Common myeloid progenitor, CD34-positive (primary cell): Measurements from ENCODE around the gene IGF1R.
"Not testable (repeated sequence)": the region's sequence is repeated elsewhere in the genome, so short reads cannot be mapped to it uniquely, and the experiment has no call there.

ENCODE experiments used
- CTCF ChIA-PET: fragments of 350-600 bp; sonication (Branson Sonifier 250); formaldehyde crosslinking; loops from one replicate; lab custom pipeline; 2021; ENCODE audit warnings: antibody characterized with exemption; lab: Charles Lee
- POLR2A ChIA-PET: fragments of 350-600 bp; sonication (Branson Sonifier 250); formaldehyde crosslinking; loops from one replicate; lab custom pipeline; 2021; ENCODE audit warnings: antibody characterized with exemption; lab: Charles Lee
- DNase-seq, 3 donors: peaks; one replicate each; pipeline versions ENCODE4 v3.0.0 to v3.0.0-alpha.2; 2013
- H3K27ac ChIP-seq, 2 experiments: 1 replicate in 1 of 2; 2 replicates in 1 of 2; pipeline ENCODE4 v1.7.0; 2013; ENCODE audit warnings: inconsistent platforms in 2 of 2, low read length in 2 of 2, mild to moderate bottlenecking in 2 of 2, low read depth in 1 of 2, moderate library complexity in 1 of 2; ENCODE audit not compliant: severe bottlenecking in 2 of 2, insufficient read depth in 1 of 2, poor library complexity in 1 of 2
- H3K27me3 ChIP-seq, 5 experiments: replicated peaks in 2 of 5; 1 replicate in 3 of 5; 2 replicates in 2 of 5; pipeline versions ENCODE4 v1.6.1 to v1.7.0; 2013; ENCODE audit warnings: low read length in 4 of 5, mild to moderate bottlenecking in 2 of 5, moderate library complexity in 2 of 5, inconsistent platforms in 1 of 5; ENCODE audit not compliant: insufficient read depth in 5 of 5, control insufficient read depth in 4 of 5
- H3K36me3 ChIP-seq, 4 experiments: 1 replicate in 2 of 4; 2 replicates in 2 of 4; pipeline versions ENCODE4 v1.6.1 to v1.7.0; 2013; ENCODE audit warnings: low read length in 3 of 4, control low read depth in 1 of 4, mild to moderate bottlenecking in 1 of 4; ENCODE audit not compliant: control insufficient read depth in 4 of 4, insufficient read depth in 4 of 4
- H3K4me1 ChIP-seq, 4 experiments: 1 replicate in 3 of 4; 2 replicates in 1 of 4; pipeline versions ENCODE4 v1.6.1 to v1.7.1; 2013; ENCODE audit warnings: low read length in 3 of 4, mild to moderate bottlenecking in 3 of 4, control low read depth in 1 of 4, inconsistent platforms in 1 of 4, moderate library complexity in 1 of 4; ENCODE audit not compliant: control insufficient read depth in 4 of 4, insufficient read depth in 4 of 4; ENCODE audit errors: control extremely low read depth in 1 of 4
- H3K4me3 ChIP-seq, 7 experiments: 1 replicate in 4 of 7; 2 replicates in 3 of 7; pipeline versions ENCODE4 v1.5.1 to v1.7.0; 2013; ENCODE audit warnings: mild to moderate bottlenecking in 7 of 7, low read length in 6 of 7, moderate library complexity in 6 of 7, inconsistent platforms in 2 of 7, low read depth in 2 of 7, control low read depth in 1 of 7; ENCODE audit not compliant: insufficient read depth in 4 of 7, control insufficient read depth in 1 of 7; ENCODE audit errors: extremely low read depth in 1 of 7
- H3K9me3 ChIP-seq, 5 experiments: 1 replicate in 4 of 5; 2 replicates in 1 of 5; pipeline versions ENCODE4 v1.6.1 to v1.7.1; 2013; ENCODE audit warnings: low read length in 4 of 5, mild to moderate bottlenecking in 2 of 5, inconsistent platforms in 1 of 5, low read depth in 1 of 5, moderate library complexity in 1 of 5; ENCODE audit not compliant: control insufficient read depth in 4 of 5, insufficient read depth in 2 of 5; ENCODE audit errors: control extremely low read depth in 1 of 5
- WGBS: methylation state at CpG from one replicate; pipeline ENCODE4 v1.1.5; 2013; ENCODE audit not compliant: insufficient coverage; 5-methylcytosine and 5-hydroxymethylcytosine counted together

Gene IGF1R

DNA sequence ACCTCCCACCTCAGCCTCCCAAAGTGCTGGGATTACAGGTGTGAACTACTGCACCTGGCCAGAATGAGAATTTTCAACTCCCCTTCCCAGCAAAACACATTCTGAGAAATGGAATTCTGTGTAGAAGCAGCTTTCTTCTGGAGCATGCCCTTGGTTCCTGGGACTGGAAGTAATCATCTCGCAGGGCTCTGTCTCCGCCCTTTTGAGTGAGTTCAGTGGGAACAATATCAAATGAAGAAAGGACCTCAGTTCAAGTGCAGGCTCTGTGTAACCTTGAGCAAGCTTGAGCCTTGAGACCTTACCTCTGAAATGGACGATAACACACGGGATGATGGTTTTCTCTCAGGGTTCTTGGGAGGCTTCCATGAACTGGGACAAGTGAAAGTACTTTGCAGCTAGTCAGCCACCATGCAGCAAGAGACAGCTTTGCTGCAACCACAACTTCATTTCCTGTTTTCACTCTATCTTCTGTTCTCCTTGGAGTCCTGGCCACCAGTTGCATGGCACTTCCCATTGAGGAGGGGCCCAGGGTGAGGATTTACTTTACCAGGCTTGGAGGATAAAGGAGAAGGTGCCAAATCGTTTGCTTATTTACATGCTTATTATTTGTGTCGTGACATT, 35.7 kb upstream of the IGF1R start:
- H3K9me3 ChIP-seq: no peaks in the 10 kb centered on the region
- H3K27me3 ChIP-seq: peaks cover 0 to 2% (median 0%) of the 10 kb centered on the region in 5 experiments
- no peaks in the 10 kb centered on the region for H3K36me3 ChIP-seq
- H3K4me3 ChIP-seq: no peak overlapping the region
- ChIA-PET POLR2A (no interaction called here), CTCF (interaction anchor here (0.8 to 1.0 kb wide), 2 partner anchors 18 to 31 kb away, joined by 3 read pairs; no protein-coding TSS in a partner anchor)
- peaks cover 0 to 6% (median 3%) of the 10 kb centered on the region in 4 experiments for H3K4me1 ChIP-seq
- no peak overlapping the region for H3K27ac ChIP-seq
- DNase-seq: peak in 2 of 3 donors; percentile 36 to 40
- 78% methylated on average over 6 of the region's 6 CpGs for WGBS

DNA sequence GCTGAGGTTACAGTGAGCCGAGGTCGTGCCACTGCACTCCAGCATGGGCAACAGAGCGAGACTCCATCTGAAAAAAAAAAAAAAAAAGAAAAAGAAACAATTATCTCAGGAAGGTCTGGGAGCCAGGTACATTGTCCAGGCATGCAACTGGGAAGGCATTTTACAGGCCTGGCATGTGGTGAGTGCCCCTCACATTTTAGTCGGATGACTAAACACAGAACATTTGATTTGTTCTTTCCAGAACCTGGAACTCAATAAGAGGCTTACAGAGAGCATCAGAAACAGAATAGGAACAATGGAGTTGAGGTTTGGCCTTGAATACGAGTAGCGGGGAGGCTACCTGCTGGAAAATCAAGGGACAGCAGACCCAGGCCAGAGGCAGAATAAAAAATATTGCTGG, 33.7 kb upstream of the IGF1R start:
- Histone ChIP-seq H3K27me3 (peaks cover 0 to 6% (median 0%) of the 10 kb centered on the region in 5 experiments), H3K4me1 (peaks cover 0 to 6% (median 3%) of the 10 kb centered on the region in 4 experiments), H3K4me3 (no peak overlapping the region), H3K9me3 (no peaks in the 10 kb centered on the region), H3K27ac (no peak overlapping the region), H3K36me3 (no peaks in the 10 kb centered on the region)
- ChIA-PET POLR2A (no interaction called here), CTCF (interaction anchor here (1.3 to 1.4 kb wide), 2 partner anchors 42 to 173 kb away, joined by 3 to 4 read pairs; no protein-coding TSS in a partner anchor)
- DNase-seq: no peak
- WGBS: 97% methylated on average over 3 of the region's 6 CpGs

GRCh38 chr15:98616397-98616796, 31.9 kb upstream of the IGF1R start:
- H3K27ac ChIP-seq: no peak overlapping the region

GRCh38 chr15:98617328-98617980, 30.9 kb upstream of the IGF1R start:
- no peaks in the 10 kb centered on the region for H3K36me3 ChIP-seq
- ChIA-PET CTCF (no interaction called here), POLR2A (no interaction called here)
- H3K4me3 ChIP-seq: no peak overlapping the region
- peaks cover 0 to 30% (median 5%) of the 10 kb centered on the region in 5 experiments for H3K27me3 ChIP-seq
- no peak for DNase-seq
- H3K9me3 ChIP-seq: no peaks in the 10 kb centered on the region
- H3K27ac ChIP-seq: no peak overlapping the region
- 100% methylated on average over 1 of the region's 5 CpGs for whole genome bisulfite sequencing
- peaks cover 0 to 5% (median 3%) of the 10 kb centered on the region in 4 experiments for H3K4me1 ChIP-seq

More at GRCh38 chr15:98616397-98616796, 31.9 kb upstream of the IGF1R start:
- H3K4me3 ChIP-seq: no peak overlapping the region
- DNase-seq: no peak
- no peaks in the 10 kb centered on the region for H3K9me3 ChIP-seq
- no peaks in the 10 kb centered on the region for H3K36me3 ChIP-seq
- CTCF ChIA-PET: no interaction called here
- WGBS: 90% methylated on average over 10 of the region's 10 CpGs
- H3K27me3 ChIP-seq: peaks cover 0 to 22% (median 2%) of the 10 kb centered on the region in 5 experiments
- H3K4me1 ChIP-seq: peaks cover 0 to 6% (median 3%) of the 10 kb centered on the region in 4 experiments
- POLR2A ChIA-PET: no interaction called here

DNA sequence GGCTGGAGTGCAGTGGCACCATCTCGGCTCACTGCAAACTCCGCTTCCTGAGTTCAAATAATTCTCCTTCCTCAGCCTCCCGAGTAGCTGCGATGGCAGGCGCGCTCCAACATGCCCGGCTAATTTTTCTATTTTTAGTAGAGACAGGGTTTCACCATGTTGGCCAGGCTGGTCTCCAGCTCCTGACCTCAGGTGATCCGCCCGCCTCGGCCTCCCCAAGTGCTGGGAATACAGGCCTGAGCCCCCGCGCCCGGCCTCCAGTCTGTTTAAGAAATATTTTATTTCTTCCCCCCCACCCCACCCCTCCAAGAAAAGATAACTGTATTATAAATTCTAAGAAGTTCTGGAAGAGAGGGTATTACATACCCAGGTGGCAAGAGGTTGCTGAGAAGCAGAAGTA, 29.8 kb upstream of the IGF1R start:
- H3K27ac ChIP-seq, POLR2A ChIA-PET, H3K36me3 ChIP-seq, H3K4me1 ChIP-seq, H3K4me3 ChIP-seq, H3K9me3 ChIP-seq, DNase-seq: not testable (repeated sequence)
- H3K27me3 ChIP-seq: peaks cover 0 to 41% (median 8%) of the 10 kb centered on the region in 5 experiments
- WGBS: 98% methylated on average over 6 of the region's 13 CpGs
- CTCF ChIA-PET: interaction anchor here (0.8 kb wide), 1 partner anchor 99 kb away, joined by 3 read pairs; no protein-coding TSS in a partner anchor

GRCh38 chr15:98620020-98620419, 28.3 kb upstream of the IGF1R start:
- DNase-seq: no peak
- no peak overlapping the region for H3K27ac ChIP-seq
- no peak overlapping the region for H3K4me3 ChIP-seq
- no peaks in the 10 kb centered on the region for H3K36me3 ChIP-seq
- WGBS: 100% methylated on average over 4 of the region's 8 CpGs
- peaks cover 0 to 53% (median 14%) of the 10 kb centered on the region in 5 experiments for H3K27me3 ChIP-seq
- H3K9me3 ChIP-seq: no peaks in the 10 kb centered on the region
- POLR2A ChIA-PET: no interaction called here
- no peaks in the 10 kb centered on the region for H3K4me1 ChIP-seq
- CTCF ChIA-PET: interaction anchor here (1.3 kb wide), 1 partner anchor 38 kb away, joined by 3 read pairs; no protein-coding TSS in a partner anchor

GRCh38 chr15:98621021-98621420, 27.3 kb upstream of the IGF1R start:
- Histone ChIP-seq H3K9me3 (no peaks in the 10 kb centered on the region), H3K27ac (no peak overlapping the region), H3K27me3 (peaks cover 0 to 58% (median 18%) of the 10 kb centered on the region in 5 experiments), H3K4me3 (no peak overlapping the region), H3K4me1 (no peaks in the 10 kb centered on the region), H3K36me3 (no peaks in the 10 kb centered on the region)
- CTCF ChIA-PET: no interaction called here
- WGBS: no CpG with 5 or more reads among the region's 2 CpGs
- no peak for DNase-seq
- POLR2A ChIA-PET: no interaction called here
